ENCODE data around the gene DENND4C. TPM values are rescaled to one million over a fixed set of nuclear protein-coding genes. Genes with fewer than 3 reads are reported as not detected.

The DENND4C gene
- total RNA-seq, 2 experiments from 2014 or later, result 37.6 to 42.7 TPM

DNA sequence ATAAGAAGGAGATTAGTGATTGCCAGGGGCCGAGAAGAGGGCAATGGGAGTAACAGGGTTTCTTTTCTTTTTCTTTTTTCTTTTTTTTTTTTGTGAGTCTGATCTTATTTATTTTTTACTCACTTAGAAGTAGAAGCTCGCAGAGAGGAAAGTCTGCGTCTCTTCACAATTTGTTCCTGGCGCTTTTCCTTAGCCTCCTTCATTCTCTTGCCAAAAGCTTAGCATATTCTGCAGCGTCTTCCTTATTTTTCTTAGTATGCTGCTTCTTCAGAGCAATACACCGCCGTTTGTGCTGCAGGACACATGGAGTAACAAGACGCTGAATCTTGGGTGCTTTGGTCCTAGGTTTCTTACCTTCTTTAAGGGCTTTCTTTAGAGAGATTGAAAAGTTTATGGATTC, 30.3 kb upstream of the DENND4C start:
- POLR2A ChIA-PET, result no interaction called here
- no peaks in the 10 kb centered on the region for H3K27me3 Mint-ChIP-seq
- CTCF ChIA-PET, result no interaction called here
- no peak for DNase-seq
- no peak overlapping the region for H3K27ac Mint-ChIP-seq
- H3K4me3 Mint-ChIP-seq, result no peak overlapping the region
- peaks cover 6% of the 10 kb centered on the region for H3K4me1 Mint-ChIP-seq
- H3K9me3 Mint-ChIP-seq, result no peaks in the 10 kb centered on the region
- H3K36me3 Mint-ChIP-seq (ENCODE audit: low read depth), result no peaks in the 10 kb centered on the region

- Mint-ChIP-seq H3K9me3 (no peaks in the 10 kb centered on the region), H3K36me3 (ENCODE audit: low read depth) (no peaks in the 10 kb centered on the region), H3K27ac (no peak overlapping the region), H3K4me3 (no peak overlapping the region), H3K27me3 (no peaks in the 10 kb centered on the region), H3K4me1 (peaks cover 6% of the 10 kb centered on the region)
- no peak for DNase-seq
- CTCF ChIA-PET, result interaction anchor here (0.5 to 0.6 kb wide), 2 partner anchors 18 to 32 kb away, joined by 3 read pairs; no protein-coding TSS in a partner anchor
- POLR2A ChIA-PET, result no interaction called here
Observed at GRCh38 chr9:19201899-19202891, 28.3 kb upstream of the DENND4C start.

- ChIA-PET CTCF (interaction anchor here (0.6 kb wide), 1 partner anchor 158 kb away, joined by 5 read pairs; no protein-coding TSS in a partner anchor), POLR2A (no interaction called here)
- Mint-ChIP-seq H3K36me3 (ENCODE audit: low read depth) (no peaks in the 10 kb centered on the region), H3K27me3 (no peaks in the 10 kb centered on the region), H3K4me3 (no peak overlapping the region), H3K4me1 (peaks cover 6% of the 10 kb centered on the region), H3K27ac (no peak overlapping the region), H3K9me3 (no peaks in the 10 kb centered on the region)
- no peak for DNase-seq
Observed at GRCh38 chr9:19203058-19203457, 27.4 kb upstream of the DENND4C start.

GRCh38 chr9:19208653-19209052, 21.8 kb upstream of the DENND4C start:
- H3K27me3 Mint-ChIP-seq, result peaks cover 3% of the 10 kb centered on the region
- no peaks in the 10 kb centered on the region for H3K4me1 Mint-ChIP-seq
- ChIA-PET CTCF (no interaction called here), POLR2A (no interaction called here)
- H3K27ac Mint-ChIP-seq, result no peak overlapping the region
- no peak overlapping the region for H3K4me3 Mint-ChIP-seq
- no peaks in the 10 kb centered on the region for H3K36me3 Mint-ChIP-seq (ENCODE audit: low read depth)
- no peak for DNase-seq
- H3K9me3 Mint-ChIP-seq, result no peaks in the 10 kb centered on the region

DNA sequence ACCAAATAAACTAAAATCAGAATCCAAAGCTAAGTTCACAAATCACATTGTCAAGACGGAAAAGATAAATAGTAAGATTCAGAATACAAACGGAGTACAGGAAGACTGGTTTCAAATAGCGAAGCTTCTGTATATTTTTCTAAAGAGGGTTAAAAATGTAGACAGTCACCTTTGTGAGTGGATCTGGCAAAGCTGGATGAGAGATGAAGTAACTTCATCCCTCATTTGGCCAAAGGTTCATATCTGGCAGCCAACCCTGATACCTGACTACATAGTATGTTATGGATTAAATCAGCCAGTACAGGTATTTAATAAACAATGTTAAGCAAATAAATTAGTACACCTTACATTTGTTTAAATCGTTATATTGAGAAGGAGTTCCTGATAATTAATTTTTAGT, 21.3 kb upstream of the DENND4C start:
- Mint-ChIP-seq H3K9me3 (no peaks in the 10 kb centered on the region), H3K4me3 (no peak overlapping the region), H3K4me1 (no peaks in the 10 kb centered on the region), H3K36me3 (ENCODE audit: low read depth) (no peaks in the 10 kb centered on the region), H3K27me3 (peaks cover 3% of the 10 kb centered on the region), H3K27ac (no peak overlapping the region)
- CTCF ChIA-PET, result no interaction called here
- POLR2A ChIA-PET, result no interaction called here
- no peak for DNase-seq

DNA sequence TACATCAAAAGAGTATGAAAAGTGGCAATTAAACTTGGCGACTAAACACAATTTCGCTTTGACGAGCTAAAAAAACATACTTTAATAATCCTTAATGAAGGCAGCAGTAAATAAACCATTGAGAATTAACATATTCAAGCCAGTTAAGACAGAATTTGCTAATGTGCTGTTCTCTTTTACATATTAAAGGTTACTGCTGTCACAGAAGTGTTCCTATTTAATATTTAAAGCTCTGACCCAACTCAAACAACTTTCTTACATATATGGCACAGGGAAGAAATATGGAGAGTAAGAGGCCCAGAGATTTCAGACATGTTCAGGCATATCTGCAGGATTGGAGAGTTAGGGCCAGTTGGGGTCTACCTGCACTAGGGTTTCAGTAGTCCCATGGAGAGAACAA, 16.7 kb upstream of the DENND4C start:
- Mint-ChIP-seq H3K4me1 (no peaks in the 10 kb centered on the region), H3K36me3 (ENCODE audit: low read depth) (no peaks in the 10 kb centered on the region), H3K4me3 (no peak overlapping the region), H3K9me3 (no peaks in the 10 kb centered on the region), H3K27ac (no peak overlapping the region), H3K27me3 (no peaks in the 10 kb centered on the region)
- DNase-seq, result no peak
- POLR2A ChIA-PET, result no interaction called here
- CTCF ChIA-PET, result interaction anchor here (0.6 to 1.5 kb wide), 3 partner anchors 15 to 27 kb away, joined by 3 to 5 read pairs (median 4); no protein-coding TSS in a partner anchor

DNA sequence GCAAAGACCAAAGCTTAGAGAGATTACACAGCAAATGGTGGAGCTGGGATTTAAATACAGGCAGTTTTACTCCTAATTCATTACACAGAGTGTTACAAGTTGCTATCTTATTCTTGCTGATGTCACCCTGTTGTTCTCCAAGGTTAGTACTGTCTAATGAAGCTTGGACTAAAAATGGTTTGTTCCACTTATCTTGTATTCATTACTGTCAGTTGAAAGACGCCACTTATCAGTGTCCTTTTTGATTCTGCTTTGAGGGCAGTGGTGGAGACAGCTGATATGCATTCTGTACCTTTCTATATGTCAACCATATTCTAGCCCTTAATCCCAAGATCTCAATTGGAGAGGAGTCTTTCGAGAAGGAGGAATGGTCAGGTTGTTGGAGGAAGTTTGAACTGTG, 14.0 kb upstream of the DENND4C start:
- ChIA-PET CTCF (no interaction called here), POLR2A (no interaction called here)
- Mint-ChIP-seq H3K4me1 (no peaks in the 10 kb centered on the region), H3K9me3 (no peaks in the 10 kb centered on the region), H3K36me3 (ENCODE audit: low read depth) (no peaks in the 10 kb centered on the region), H3K27me3 (no peaks in the 10 kb centered on the region), H3K27ac (no peak overlapping the region), H3K4me3 (no peak overlapping the region)
- no peak for DNase-seq

DNA sequence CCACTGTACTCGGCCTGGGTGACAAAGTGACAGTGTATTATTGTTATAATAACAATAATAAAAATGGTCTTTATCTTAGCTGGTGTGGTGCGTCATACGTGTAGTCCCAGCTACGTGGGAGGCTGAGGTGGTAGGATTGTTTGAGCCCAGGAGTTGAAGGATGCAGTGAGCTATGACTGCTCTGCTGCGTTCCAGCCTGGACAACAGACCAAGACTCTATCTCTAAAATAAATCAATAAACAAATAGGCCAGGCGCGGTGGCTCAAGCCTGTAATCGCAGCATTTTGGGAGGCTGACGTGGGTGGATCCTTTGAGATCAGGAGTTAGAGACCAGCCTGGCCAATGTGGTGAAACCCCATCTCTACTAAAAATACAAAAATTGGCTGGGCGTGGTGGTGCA, 9.2 kb upstream of the DENND4C start:
- Mint-ChIP-seq H3K27ac (no peak overlapping the region), H3K4me3 (no peak overlapping the region), H3K27me3 (no peaks in the 10 kb centered on the region), H3K4me1 (no peaks in the 10 kb centered on the region), H3K9me3 (no peaks in the 10 kb centered on the region), H3K36me3 (ENCODE audit: low read depth) (no peaks in the 10 kb centered on the region)
- ChIA-PET POLR2A (no interaction called here), CTCF (interaction anchor here (0.6 kb wide), 1 partner anchor 85 kb away, joined by 3 read pairs; no protein-coding TSS in a partner anchor)
- DNase-seq, result no peak

DNA sequence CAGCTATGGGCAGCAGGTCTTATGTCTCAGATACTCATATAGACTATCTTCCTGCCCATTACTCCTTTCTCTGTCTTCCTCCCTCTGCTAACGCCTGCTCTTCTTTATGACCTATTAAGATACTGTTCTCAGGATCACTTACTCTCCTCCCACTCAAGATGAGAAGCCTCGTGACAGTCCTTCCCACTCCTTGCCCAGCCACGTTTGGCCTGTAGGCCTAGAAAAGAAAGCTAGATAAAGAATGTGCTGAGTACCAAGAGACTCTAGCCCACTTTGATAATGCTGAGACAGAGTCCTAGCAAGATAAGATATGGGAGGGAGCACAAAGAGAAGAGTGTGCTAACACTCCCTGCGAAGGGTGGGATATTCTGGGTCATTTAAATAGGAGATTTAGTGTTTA, 6.8 kb upstream of the DENND4C start:
- H3K27ac Mint-ChIP-seq, result no peak overlapping the region
- no peak for DNase-seq
- no peak overlapping the region for H3K4me3 Mint-ChIP-seq
- H3K27me3 Mint-ChIP-seq, result no peaks in the 10 kb centered on the region
- no peaks in the 10 kb centered on the region for H3K9me3 Mint-ChIP-seq
- CTCF ChIA-PET, result interaction anchor here (0.9 to 1.3 kb wide), 2 partner anchors 13 to 26 kb away, joined by 3 read pairs; no protein-coding TSS in a partner anchor
- POLR2A ChIA-PET, result no interaction called here
- no peaks in the 10 kb centered on the region for H3K36me3 Mint-ChIP-seq (ENCODE audit: low read depth)
- H3K4me1 Mint-ChIP-seq, result no peaks in the 10 kb centered on the region

DNA sequence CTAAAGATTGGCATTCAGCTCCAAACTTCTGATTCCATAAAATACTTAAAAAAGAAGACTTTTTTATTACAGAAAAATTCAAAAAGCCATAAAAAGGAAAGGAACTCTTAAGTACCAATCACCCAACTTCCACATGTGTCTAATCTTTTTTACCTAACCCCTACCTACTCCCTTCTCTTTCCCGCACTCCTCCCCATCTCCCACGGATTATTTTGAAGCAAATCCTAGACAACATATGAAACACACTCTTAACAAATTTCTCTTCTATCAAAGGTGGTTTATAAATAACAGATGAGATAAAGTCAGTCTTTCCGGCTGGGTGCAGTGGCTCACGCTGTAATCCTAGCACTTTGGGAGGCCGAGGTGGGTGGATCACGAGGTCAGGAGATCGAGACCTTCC, 5.9 kb upstream of the DENND4C start:
- H3K4me1 Mint-ChIP-seq, result peaks cover 5% of the 10 kb centered on the region
- H3K27me3 Mint-ChIP-seq, result no peaks in the 10 kb centered on the region
- no peak overlapping the region for H3K4me3 Mint-ChIP-seq
- DNase-seq, result no peak
- POLR2A ChIA-PET, result no interaction called here
- H3K9me3 Mint-ChIP-seq, result no peaks in the 10 kb centered on the region
- CTCF ChIA-PET, result interaction anchor here (0.9 kb wide), 1 partner anchor 12 kb away, joined by 3 read pairs; no protein-coding TSS in a partner anchor
- H3K36me3 Mint-ChIP-seq (ENCODE audit: low read depth), result no peaks in the 10 kb centered on the region
- H3K27ac Mint-ChIP-seq, result no peak overlapping the region

DNA sequence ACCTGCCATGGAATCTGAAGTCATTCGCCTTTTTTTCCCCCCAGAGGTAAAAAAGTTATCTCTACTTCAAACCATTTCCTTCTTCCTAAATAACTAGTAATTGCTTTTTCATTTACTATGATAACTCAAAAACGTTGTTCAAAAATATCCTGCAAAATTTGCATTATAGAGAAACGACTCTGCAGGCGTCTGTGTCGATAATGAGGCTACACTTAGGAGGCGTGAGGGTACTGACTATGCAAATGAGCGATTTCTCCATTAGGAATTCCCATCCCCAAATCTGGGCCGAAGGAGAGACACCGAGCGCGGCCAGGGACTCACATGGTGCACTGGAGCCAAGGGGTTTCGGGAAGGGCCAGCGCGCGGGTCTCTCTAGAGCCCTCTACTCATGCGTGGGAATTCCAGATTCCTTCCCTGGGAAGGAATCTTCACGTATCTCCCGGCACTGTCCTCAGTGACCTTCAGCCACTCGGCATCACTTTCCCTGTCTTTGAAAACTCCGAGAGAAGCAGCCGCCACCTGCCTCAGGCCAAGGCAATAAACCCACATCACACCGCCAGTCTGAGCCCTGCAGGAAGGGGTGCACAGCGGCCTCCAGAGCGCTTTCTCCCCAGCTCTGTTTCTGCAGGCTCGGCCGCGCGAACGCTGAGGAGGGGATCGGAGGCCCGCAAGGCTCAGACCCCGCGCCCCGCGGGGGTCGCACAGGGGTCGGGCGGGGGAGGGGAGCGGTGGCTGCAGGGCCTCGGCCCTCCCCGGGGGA, 718 bp upstream of the DENND4C start:
- Mint-ChIP-seq H3K4me3 (no peak overlapping the region), H3K27me3 (no peaks in the 10 kb centered on the region), H3K27ac (peak overlapping the region; percentile 70)

DNA sequence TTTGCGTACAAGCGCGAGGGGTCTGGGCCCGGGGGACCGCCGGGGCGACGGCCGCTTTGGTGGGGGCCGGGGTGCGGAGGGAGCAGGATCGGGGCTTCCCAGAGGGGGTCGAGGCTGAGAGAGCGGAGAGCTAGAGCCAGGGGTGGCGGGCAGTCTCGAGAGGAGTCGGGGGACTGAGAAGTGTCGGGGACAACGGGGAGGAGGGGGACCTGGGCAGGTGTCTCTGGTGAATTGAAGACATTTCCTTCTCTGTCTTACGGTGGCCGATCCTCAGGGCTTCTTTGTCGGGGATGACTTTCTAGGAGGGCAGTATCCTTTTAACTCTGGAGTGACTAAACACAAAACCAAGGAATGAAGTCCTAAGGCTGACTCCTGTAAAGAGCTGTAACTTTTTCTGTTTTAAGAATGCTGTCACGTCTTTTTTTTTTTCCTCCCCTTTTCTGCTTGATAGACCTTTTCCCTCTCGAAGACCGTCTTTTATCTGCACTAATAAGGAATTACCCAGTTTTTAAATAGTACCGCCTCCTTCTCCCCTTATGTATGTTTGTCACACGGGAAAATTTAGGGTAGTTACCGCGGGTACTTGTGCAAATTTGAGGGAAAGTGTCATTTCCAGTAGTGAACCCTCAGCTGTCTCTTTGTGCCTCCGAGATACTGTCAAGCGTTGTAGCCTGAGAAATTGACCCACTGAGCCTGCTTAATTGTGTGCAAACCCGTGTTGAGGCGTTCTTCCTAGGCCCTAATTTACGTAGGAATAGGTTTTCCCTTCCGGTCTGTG, 822 bp downstream of the DENND4C start:
- ChIA-PET CTCF (interaction anchor here (0.7 to 1.5 kb wide), 5 partner anchors 12 to 1825 kb away, joined by 3 to 4 read pairs (median 3); partner anchors contain the start of gene RRAGA), POLR2A (interaction anchor here (0.6 kb wide), 1 partner anchor 857 kb away, joined by 3 read pairs; no protein-coding TSS in a partner anchor)
- peaks cover 10% of the 10 kb centered on the region for H3K4me1 Mint-ChIP-seq
- no peak overlapping the region for H3K4me3 Mint-ChIP-seq
- peak; percentile 14 for DNase-seq
- peaks cover 2% of the 10 kb centered on the region for H3K36me3 Mint-ChIP-seq (ENCODE audit: low read depth)
- no peaks in the 10 kb centered on the region for H3K9me3 Mint-ChIP-seq
- no peaks in the 10 kb centered on the region for H3K27me3 Mint-ChIP-seq
- H3K27ac Mint-ChIP-seq, result no peak overlapping the region

More for the DNA sequence above, 718 bp upstream of the DENND4C start:
- Mint-ChIP-seq H3K4me1 (peaks cover 10% of the 10 kb centered on the region), H3K36me3 (ENCODE audit: low read depth) (no peaks in the 10 kb centered on the region), H3K9me3 (no peaks in the 10 kb centered on the region)
- DNase-seq, result peak; percentile 69
- CTCF ChIA-PET, result interaction anchor here (1.0 to 1.5 kb wide), 3 partner anchors 44 to 181 kb away, joined by 3 read pairs; partner anchors contain the start of gene RRAGA
- POLR2A ChIA-PET, result no interaction called here

All from activated CD4-positive, alpha-beta T cell treated with anti-CD3 and anti-CD28 coated beads, Interleukin-2, amount 10 ng/mL, durations not matched to agents 7 days and 5 days (primary cell).